CD4-positive, CD25-positive, alpha-beta regulatory T cell (primary cell): ENCODE measurements around the gene LMTK3. TPM values are rescaled to one million over a fixed set of nuclear protein-coding genes. Genes with fewer than 3 reads are reported as not detected.

Source experiments
- ATAC-seq, 2 donors: fragments of 150-1000 bp; cut with Tn5 transposase; one replicate each; pipeline ENCODE4 v1.10.0; 2021; ENCODE audit warnings: low read depth in 2 of 2, moderate number of reproducible peaks in 2 of 2, moderate library complexity in 1 of 2
- DNase-seq, 3 donors: peaks; one replicate each; pipeline versions ENCODE4 v3.0.0 to v3.0.0-alpha.2; 2012 to 2022; ENCODE audit warnings: mixed read lengths in 1 of 3
- H3K27ac ChIP-seq: one replicate; pipeline ENCODE4 v1.7.0; 2013; ENCODE audit warnings: mild to moderate bottlenecking, low read length; ENCODE audit not compliant: insufficient read depth, poor library complexity, severe bottlenecking
- H3K27me3 ChIP-seq: one replicate; pipeline ENCODE4 v1.7.0; 2013; ENCODE audit warnings: low read length; ENCODE audit not compliant: control insufficient read depth, insufficient read depth
- H3K36me3 ChIP-seq: one replicate; pipeline ENCODE4 v1.7.0; 2013; ENCODE audit warnings: mild to moderate bottlenecking, low read length, moderate library complexity; ENCODE audit not compliant: control insufficient read depth, insufficient read depth
- H3K4me1 ChIP-seq: 2 replicates; pipeline ENCODE4 v1.7.0; 2013; ENCODE audit warnings: mild to moderate bottlenecking, low read length; ENCODE audit not compliant: insufficient read depth, control insufficient read depth, poor library complexity, severe bottlenecking
- H3K4me3 ChIP-seq: one replicate; pipeline ENCODE4 v1.7.0; 2013; ENCODE audit warnings: low read depth, mild to moderate bottlenecking, low read length, moderate library complexity
- H3K9me3 ChIP-seq, 2 experiments: 1 replicate in 1 of 2; 2 replicates in 1 of 2; pipeline ENCODE4 v1.7.0; 2013; ENCODE audit warnings: low read length in 2 of 2, mild to moderate bottlenecking in 1 of 2, moderate library complexity in 1 of 2; ENCODE audit not compliant: control insufficient read depth in 2 of 2
- H3K27ac Mint-ChIP-seq, 3 donors: one replicate each; pipeline ENCODE4 v1.8.0; 2020 to 2022; ENCODE audit warnings: mild to moderate bottlenecking in 3 of 3, mixed read lengths in 3 of 3, moderate library complexity in 2 of 3
- H3K27me3 Mint-ChIP-seq: one replicate; pipeline ENCODE4 v1.8.0; 2022; ENCODE audit warnings: mild to moderate bottlenecking, mixed read lengths
- H3K36me3 Mint-ChIP-seq: one replicate; pipeline ENCODE4 v1.8.0; 2020; ENCODE audit warnings: mixed read lengths
- H3K4me1 Mint-ChIP-seq, 4 donors: one replicate each; pipeline ENCODE4 v1.8.0; 2020 to 2022; ENCODE audit warnings: mixed read lengths in 4 of 4, mild to moderate bottlenecking in 1 of 4
- H3K4me3 Mint-ChIP-seq, 4 donors: one replicate each; pipeline ENCODE4 v1.8.0; 2020 to 2022; ENCODE audit warnings: mild to moderate bottlenecking in 4 of 4, mixed read lengths in 4 of 4, moderate library complexity in 3 of 4
- H3K9me3 Mint-ChIP-seq, 7 donors: one replicate each; pipeline ENCODE4 v1.8.0; 2020 to 2022; ENCODE audit warnings: mixed read lengths in 7 of 7, mild to moderate bottlenecking in 3 of 7, moderate library complexity in 2 of 7
- polyA plus RNA-seq, 4 donors: library from polyadenylated mRNA; unstranded; fragments of 300-500 nt; fragmentation: Illumina TruSeq; gene quantifications; one replicate each; pipeline ENCODE4 v1.2.3, GENCODE V29; 2021
- total RNA-seq: library from RNA; stranded (reverse); gene quantifications from one replicate; pipeline ENCODE4 v1.2.3, GENCODE V29; 2022

The LMTK3 gene
- total and polyA plus RNA-seq, 5 donors from 2014 or later, result 6.3 TPM; not detected in 4

DNA sequence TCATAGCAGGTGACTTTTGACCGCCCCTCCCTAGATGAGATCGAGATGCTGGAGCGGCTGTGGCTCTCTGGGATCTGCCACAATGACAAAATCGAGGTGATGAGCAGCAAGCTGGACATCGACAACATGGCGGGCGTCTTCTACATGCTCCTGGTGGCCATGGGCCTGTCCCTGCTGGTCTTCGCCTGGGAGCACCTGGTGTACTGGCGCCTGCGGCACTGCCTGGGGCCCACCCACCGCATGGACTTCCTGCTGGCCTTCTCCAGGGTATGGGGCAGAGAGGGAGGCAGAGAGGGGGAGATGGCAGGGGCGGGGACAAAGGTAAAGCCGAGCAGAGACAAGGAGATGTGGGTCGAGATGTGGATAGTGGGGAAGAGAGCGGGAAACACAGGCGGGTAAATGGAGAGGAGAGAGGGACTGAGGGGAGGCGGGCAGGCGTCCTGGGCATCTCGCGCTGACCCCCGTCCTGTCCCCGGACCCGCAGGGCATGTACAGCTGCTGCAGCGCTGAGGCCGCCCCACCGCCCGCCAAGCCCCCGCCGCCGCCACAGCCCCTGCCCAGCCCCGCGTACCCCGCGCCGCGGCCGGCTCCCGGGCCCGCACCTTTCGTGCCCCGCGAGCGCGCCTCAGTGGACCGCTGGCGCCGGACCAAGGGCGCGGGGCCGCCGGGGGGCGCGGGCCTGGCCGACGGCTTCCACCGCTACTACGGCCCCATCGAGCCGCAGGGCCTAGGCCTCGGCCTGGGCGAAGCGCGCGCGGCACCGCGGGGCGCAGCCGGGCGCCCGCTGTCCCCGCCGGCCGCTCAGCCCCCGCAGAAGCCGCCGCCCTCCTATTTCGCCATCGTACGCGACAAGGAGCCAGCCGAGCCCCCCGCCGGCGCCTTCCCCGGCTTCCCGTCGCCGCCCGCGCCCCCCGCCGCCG, 69.3 kb downstream of the LMTK3 start:
- no peak overlapping the region for H3K4me3 ChIP-seq
- Mint-ChIP-seq H3K4me3 (peak overlapping the region in 3 of 4 donors; percentile 58 to 82 (median 67)), H3K36me3 (peaks cover 1% of the 10 kb centered on the region), H3K4me1 (peaks cover 0 to 39% (median 16%) of the 10 kb centered on the region in 4 donors), H3K9me3 (no peaks in the 10 kb centered on the region), H3K27ac (no peak overlapping the region), H3K27me3 (peaks cover 52% of the 10 kb centered on the region)
- DNase-seq (no peak), ATAC-seq (no peak)
- H3K36me3 ChIP-seq, result peaks cover under 1% of the 10 kb centered on the region
- H3K9me3 ChIP-seq, result no peaks in the 10 kb centered on the region
- H3K4me1 ChIP-seq, result peaks cover 28% of the 10 kb centered on the region
- no peak overlapping the region for H3K27ac ChIP-seq
- peaks cover 9% of the 10 kb centered on the region for H3K27me3 ChIP-seq

DNA sequence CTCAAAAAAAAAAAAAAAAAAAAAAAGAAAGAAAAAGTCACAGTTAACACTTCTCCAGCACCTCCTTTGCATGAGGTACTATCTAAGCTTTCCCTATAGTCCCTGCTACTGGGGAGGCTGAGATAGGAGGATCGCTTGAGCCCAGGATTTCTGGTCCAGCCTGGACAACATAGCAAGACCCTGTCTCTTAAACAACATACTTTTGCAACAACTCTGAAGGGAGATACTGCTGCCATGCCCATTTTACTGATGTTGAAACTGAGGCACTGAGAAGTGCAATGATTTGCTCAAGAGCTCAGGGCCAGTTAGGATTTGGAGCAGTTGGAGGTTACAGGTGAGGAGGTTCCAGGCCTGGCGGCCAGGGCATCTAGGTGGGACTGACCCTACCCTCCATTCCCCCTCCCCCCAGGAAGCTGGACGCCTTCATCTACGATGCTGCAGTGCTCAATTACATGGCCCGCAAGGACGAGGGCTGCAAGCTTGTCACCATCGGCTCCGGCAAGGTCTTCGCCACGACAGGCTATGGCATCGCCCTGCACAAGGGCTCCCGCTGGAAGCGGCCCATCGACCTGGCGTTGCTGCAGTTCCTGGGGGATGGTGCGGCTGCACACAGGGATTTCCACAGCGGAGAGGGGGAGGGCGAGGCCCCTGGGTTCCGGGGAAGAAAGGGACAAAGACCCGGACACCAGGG, 70.1 kb downstream of the LMTK3 start:
- no peak overlapping the region for H3K27ac Mint-ChIP-seq
- H3K4me3 Mint-ChIP-seq, result peak overlapping the region in 3 of 4 donors; percentile 58 to 82 (median 67)
- no peaks in the 10 kb centered on the region for H3K9me3 Mint-ChIP-seq
- DNase-seq (no peak), ATAC-seq (no peak)
- H3K4me1 ChIP-seq, result peaks cover 25% of the 10 kb centered on the region
- no peaks in the 10 kb centered on the region for H3K9me3 ChIP-seq
- no peaks in the 10 kb centered on the region for H3K36me3 ChIP-seq
- no peak overlapping the region for H3K4me3 ChIP-seq
- H3K27me3 Mint-ChIP-seq, result peaks cover 54% of the 10 kb centered on the region
- H3K27me3 ChIP-seq, result peaks cover 9% of the 10 kb centered on the region
- no peaks in the 10 kb centered on the region for H3K36me3 Mint-ChIP-seq
- no peak overlapping the region for H3K27ac ChIP-seq
- peaks cover 0 to 34% (median 15%) of the 10 kb centered on the region in 4 donors for H3K4me1 Mint-ChIP-seq

DNA sequence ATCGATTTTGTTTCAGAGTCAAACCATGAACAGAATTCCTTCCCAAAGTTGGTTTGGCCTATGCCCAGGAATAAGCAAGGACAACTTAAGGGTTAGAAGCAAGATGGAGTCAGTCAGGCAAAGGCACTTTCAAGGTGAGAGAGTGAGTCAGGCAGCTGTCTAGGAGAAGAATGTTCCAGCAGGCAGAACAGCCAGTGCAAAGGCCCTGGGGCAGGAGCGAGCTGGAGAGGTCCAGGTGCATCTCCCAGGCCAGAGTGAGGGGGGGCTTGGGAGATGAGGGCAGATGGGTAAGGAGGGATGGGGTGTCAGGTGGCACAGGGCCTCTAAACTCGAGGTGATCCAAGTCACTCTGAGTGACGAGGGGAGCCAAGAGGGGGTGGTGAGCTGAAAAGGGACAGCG, 75.0 kb downstream of the LMTK3 start:
- Histone ChIP-seq H3K4me1 (no peaks in the 10 kb centered on the region), H3K27me3 (peaks cover 5% of the 10 kb centered on the region), H3K36me3 (no peaks in the 10 kb centered on the region), H3K9me3 (no peaks in the 10 kb centered on the region), H3K4me3 (no peak overlapping the region), H3K27ac (no peak overlapping the region)
- DNase-seq, result no peak
- no peaks in the 10 kb centered on the region for H3K36me3 Mint-ChIP-seq
- H3K4me1 Mint-ChIP-seq, result peaks cover 0 to 3% (median 0%) of the 10 kb centered on the region in 4 donors
- ATAC-seq, result no peak
- peaks cover 39% of the 10 kb centered on the region for H3K27me3 Mint-ChIP-seq
- H3K4me3 Mint-ChIP-seq, result no peak overlapping the region
- peak overlapping the region in 1 of 3 donors; percentile 61 for H3K27ac Mint-ChIP-seq
- H3K9me3 Mint-ChIP-seq, result peaks cover 0 to 3% (median 0%) of the 10 kb centered on the region in 7 donors

Other genes with a start within 250 kb of the LMTK3 start
- not detected for gene ZNF114, start 241.8 kb downstream of the LMTK3 start, total RNA-seq
- gene ZNF114, start 241.8 kb downstream of the LMTK3 start, polyA plus RNA-seq, result not detected
- 290 TPM for gene EMP3, start 186.3 kb downstream of the LMTK3 start, total RNA-seq
- gene EMP3, start 186.3 kb downstream of the LMTK3 start, polyA plus RNA-seq, result 1,000 to 10,000 TPM in 2 of 4 donors, 100 to 1,000 TPM in 2; 809 to 1,327 (median 1,095) TPM
- gene TMEM143, start 147.9 kb downstream of the LMTK3 start, total RNA-seq, result 9.3 TPM
- gene TMEM143, start 147.9 kb downstream of the LMTK3 start, polyA plus RNA-seq, result 1 to 10 TPM; 1.9 to 5.3 (median 4.5) TPM
- gene SYNGR4, start 147.5 kb downstream of the LMTK3 start, total RNA-seq, result not detected
- not detected for gene SYNGR4, start 147.5 kb downstream of the LMTK3 start, polyA plus RNA-seq
- gene KDELR1, start 120.3 kb downstream of the LMTK3 start, total RNA-seq, result 37.6 TPM
- 10 to 100 TPM; 28.8 to 29.9 (median 29.5) TPM for gene KDELR1, start 120.3 kb downstream of the LMTK3 start, polyA plus RNA-seq
- gene GRIN2D, start 118.2 kb downstream of the LMTK3 start, total RNA-seq, result not detected
- gene GRIN2D, start 118.2 kb downstream of the LMTK3 start, polyA plus RNA-seq, result not detected
- gene GRWD1, start 65.9 kb downstream of the LMTK3 start, total RNA-seq, result 29.0 TPM
- gene GRWD1, start 65.9 kb downstream of the LMTK3 start, polyA plus RNA-seq, result 10 to 100 TPM; 33.9 to 52.9 (median 43.1) TPM
- gene KCNJ14, start 56.3 kb downstream of the LMTK3 start, total RNA-seq, result 2.2 TPM
- under 1 TPM in 3 of 4 donors, not detected in 1; 0.03 to 0.28 (median 0.18) TPM for gene KCNJ14, start 56.3 kb downstream of the LMTK3 start, polyA plus RNA-seq
- 46.7 TPM for gene CYTH2, start 42.5 kb downstream of the LMTK3 start, total RNA-seq
- gene CYTH2, start 42.5 kb downstream of the LMTK3 start, polyA plus RNA-seq, result 10 to 100 TPM; 24.2 to 35.0 (median 30.2) TPM
- gene SULT2B1, start 40.3 kb upstream of the LMTK3 start, total RNA-seq, result not detected
- under 1 TPM in 2 of 4 donors, not detected in 2; 0.16 to 0.82 TPM for gene SULT2B1, start 40.3 kb upstream of the LMTK3 start, polyA plus RNA-seq
- gene SPACA4, start 94.9 kb upstream of the LMTK3 start, total RNA-seq, result not detected
- gene SPACA4, start 94.9 kb upstream of the LMTK3 start, polyA plus RNA-seq, result under 1 TPM in 1 of 4 donors, not detected in 3; 0.25 TPM
- 0.76 TPM for gene FAM83E, start 103.2 kb upstream of the LMTK3 start, total RNA-seq
- under 1 TPM in 1 of 4 donors, not detected in 3; 0.31 TPM for gene FAM83E, start 103.2 kb upstream of the LMTK3 start, polyA plus RNA-seq
- 1,690 TPM for gene RPL18, start 107.3 kb upstream of the LMTK3 start, total RNA-seq
- gene RPL18, start 107.3 kb upstream of the LMTK3 start, polyA plus RNA-seq, result 1,000 to 10,000 TPM; 1,618 to 2,428 (median 2,131) TPM
- 13.0 TPM for gene SPHK2, start 107.7 kb upstream of the LMTK3 start, total RNA-seq
- 1 to 10 TPM; 4.8 to 8.4 (median 7.5) TPM for gene SPHK2, start 107.7 kb upstream of the LMTK3 start, polyA plus RNA-seq
- gene DBP, start 125.5 kb upstream of the LMTK3 start, total RNA-seq, result 37.7 TPM
- gene DBP, start 125.5 kb upstream of the LMTK3 start, polyA plus RNA-seq, result 10 to 100 TPM; 71.2 to 96.6 (median 85.8) TPM
- 10.4 TPM for gene CA11, start 134.4 kb upstream of the LMTK3 start, total RNA-seq
- 1 to 10 TPM; 4.1 to 6.3 (median 5.2) TPM for gene CA11, start 134.4 kb upstream of the LMTK3 start, polyA plus RNA-seq
- gene NTN5, start 161.2 kb upstream of the LMTK3 start, total RNA-seq, result 2.3 TPM
- under 1 TPM in 2 of 4 donors, not detected in 2; 0.21 to 0.30 TPM for gene NTN5, start 161.2 kb upstream of the LMTK3 start, polyA plus RNA-seq
- not detected for gene FUT2, start 184.1 kb upstream of the LMTK3 start, total RNA-seq
- gene FUT2, start 184.1 kb upstream of the LMTK3 start, polyA plus RNA-seq, result under 1 TPM in 2 of 4 donors, not detected in 2; 0.10 to 0.67 TPM
- 1.1 TPM for gene MAMSTR, start 207.9 kb upstream of the LMTK3 start, total RNA-seq
- gene MAMSTR, start 207.9 kb upstream of the LMTK3 start, polyA plus RNA-seq, result under 1 TPM; 0.17 to 0.40 (median 0.30) TPM
- 0.22 TPM for gene RASIP1, start 228.8 kb upstream of the LMTK3 start, total RNA-seq
- under 1 TPM; 0.13 to 0.55 (median 0.18) TPM for gene RASIP1, start 228.8 kb upstream of the LMTK3 start, polyA plus RNA-seq
- not detected for gene IZUMO1, start 235.1 kb upstream of the LMTK3 start, total RNA-seq
- not detected for gene IZUMO1, start 235.1 kb upstream of the LMTK3 start, polyA plus RNA-seq
- not detected for gene FUT1, start 240.8 kb upstream of the LMTK3 start, total RNA-seq
- under 1 TPM in 2 of 4 donors, not detected in 2; 0.06 to 0.14 TPM for gene FUT1, start 240.8 kb upstream of the LMTK3 start, polyA plus RNA-seq
- gene FGF21, start 243.7 kb upstream of the LMTK3 start, total RNA-seq, result not detected
- gene FGF21, start 243.7 kb upstream of the LMTK3 start, polyA plus RNA-seq, result not detected